EL (cell line): Measurements from ENCODE around the gene CYP46A1.

ENCODE experiments used
- DNase-seq: peaks from one replicate; pipeline ENCODE4 v3.0.0-alpha.2; 2016

The CYP46A1 gene

GRCh38 chr14:99716850-99717681 is 33.0 kb downstream of the CYP46A1 start:
- no peak for DNase-seq

DNA sequence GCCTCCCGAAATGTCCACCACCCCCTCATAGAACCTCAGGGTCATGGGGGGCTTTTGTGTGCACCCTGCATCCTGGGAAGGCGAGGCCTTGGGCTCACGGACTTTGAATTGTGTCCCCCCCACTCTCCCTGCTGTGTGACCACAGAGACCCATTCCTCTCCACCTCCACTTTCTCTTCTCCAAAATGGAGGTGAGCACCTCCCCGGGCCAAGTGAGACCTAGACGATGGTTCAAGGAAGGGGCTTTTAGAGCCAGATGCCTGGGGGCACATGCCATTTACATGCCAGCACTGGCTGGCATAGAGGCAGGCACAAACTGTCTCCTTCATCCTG is 33.5 kb downstream of the CYP46A1 start:
- no peak for DNase-seq

DNA sequence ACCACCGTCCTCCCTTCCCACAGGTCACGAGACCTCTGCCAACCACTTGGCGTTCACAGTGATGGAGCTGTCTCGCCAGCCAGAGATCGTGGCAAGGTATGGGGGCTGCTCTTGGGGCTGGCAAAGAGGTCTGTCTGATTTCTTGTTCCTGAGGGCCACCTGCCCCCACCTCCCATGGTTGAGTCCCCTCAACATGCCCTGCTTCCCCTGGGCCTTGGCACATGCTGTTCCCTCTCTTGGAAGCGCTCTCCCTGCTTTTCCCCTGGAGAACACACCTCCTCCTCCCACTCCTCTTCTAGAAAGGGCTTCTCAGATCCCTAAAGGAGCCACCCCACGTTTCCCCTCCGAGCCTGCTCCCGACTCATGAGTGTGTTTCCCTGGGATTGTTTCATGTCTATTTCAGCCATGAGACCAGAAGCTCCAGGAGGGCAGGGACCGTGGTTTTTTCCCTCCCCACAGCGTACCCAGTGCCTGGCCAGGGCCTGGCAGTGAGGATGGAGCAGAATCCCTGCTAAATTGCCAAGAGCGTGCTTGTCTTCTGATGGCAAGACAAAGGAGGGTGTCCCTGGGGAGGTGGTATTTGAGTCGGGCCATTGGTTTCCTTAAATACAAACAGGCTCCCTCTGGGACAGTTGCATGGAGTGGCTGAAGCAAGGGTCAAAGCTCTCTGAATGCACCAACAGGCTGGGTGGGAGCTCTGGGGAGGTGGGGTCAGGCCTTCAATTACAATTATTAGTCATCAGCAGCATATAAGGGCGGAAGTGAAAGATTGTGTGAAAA is 34.1 kb downstream of the CYP46A1 start:
- DNase-seq: no peak

DNA sequence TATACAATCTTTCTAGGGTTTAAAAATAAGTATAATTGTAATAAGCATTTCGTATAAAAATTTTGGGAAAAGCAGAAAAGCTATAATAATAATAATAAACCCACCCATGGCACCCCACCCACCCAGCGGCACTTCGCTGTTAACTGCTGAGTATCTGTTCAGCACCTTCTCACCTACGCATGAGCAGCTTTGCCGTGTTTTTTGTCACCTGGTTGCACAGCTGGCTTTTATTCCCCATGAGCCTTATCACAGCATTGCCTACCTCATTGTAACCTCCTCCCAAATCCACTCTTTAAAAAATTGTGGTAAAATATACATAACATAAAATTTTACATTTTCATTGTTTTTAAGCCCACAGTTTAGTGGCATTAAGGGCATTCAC is 34.7 kb downstream of the CYP46A1 start:
- DNase-seq: no peak

DNA sequence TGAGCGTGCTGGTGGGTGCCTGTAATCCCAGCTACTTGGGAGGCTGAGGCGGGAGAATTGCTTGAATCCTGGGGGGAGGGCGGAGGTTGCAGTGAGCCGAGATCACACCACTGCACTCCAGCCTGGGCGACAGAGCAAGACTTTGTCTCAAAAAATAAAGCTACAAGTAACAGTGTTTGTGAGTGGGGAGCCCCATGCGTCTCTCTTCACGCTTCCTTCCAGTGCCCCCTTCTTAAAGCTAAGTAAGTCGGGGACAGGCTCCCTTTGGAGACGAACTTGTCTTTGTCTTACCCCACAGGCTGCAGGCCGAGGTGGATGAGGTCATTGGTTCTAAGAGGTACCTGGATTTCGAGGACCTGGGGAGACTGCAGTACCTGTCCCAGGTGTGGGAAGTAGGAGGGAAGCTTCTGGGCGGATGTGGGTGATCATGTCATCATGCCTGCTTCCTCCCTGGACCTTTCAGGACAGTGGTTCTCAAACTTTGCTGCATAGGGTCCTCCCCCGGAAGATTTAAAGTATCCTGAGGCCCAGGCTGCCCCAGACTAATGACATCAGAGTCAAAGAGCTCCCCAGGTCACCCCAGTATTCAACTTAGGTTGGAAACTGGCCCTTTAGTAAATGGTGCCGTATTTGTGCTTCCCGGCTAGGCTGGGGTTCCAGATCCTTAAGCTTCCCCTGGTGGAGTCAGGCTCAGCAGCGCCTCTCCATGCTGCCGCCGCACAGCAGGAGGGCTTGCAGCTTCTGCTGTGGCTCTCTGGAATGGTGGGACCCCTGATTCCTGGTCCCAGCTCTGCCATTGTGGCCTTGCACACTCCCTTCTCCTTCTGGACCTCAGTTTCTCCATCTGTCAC is 37.1 kb downstream of the CYP46A1 start:
- DNase-seq: no peak

- no peak for DNase-seq
Observed at GRCh38 chr14:99721792-99722516, 37.9 kb downstream of the CYP46A1 start.

- no peak for DNase-seq
Observed at GRCh38 chr14:99722741-99723140, 38.6 kb downstream of the CYP46A1 start.

DNA sequence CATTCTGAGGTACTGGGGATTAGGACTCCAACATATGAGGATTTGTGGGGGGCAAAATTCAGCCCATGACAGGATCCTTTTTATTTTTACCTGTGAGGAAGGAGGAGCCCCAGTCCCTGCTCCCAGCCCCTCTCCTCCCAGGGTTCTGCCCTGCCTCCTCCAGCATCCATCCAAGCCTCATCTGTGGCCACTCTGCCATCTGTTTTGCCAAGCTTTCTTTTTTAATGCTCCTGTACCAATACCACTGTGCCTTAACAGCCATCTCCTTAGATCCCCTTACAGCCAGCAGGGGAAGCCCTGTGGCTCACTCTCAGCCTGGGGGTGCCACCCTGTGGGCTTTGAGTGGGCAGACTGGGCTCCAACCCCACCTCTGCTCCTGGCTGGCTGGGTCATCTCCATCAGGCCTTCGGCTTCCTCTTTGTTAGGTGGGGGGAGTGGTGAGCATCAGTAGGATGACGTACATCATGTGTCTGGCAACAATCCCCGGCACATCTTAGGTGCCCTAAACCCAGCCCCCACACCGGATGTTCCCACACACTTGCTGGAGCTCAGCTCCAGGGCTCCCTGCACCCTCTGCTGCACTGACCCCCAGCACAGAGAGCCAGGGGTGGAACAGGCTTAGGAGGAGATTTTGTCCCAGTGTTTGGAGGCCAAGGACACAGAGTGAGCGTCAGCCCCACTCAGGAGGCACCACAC is 40.2 kb downstream of the CYP46A1 start:
- peak; percentile 24 for DNase-seq

DNA sequence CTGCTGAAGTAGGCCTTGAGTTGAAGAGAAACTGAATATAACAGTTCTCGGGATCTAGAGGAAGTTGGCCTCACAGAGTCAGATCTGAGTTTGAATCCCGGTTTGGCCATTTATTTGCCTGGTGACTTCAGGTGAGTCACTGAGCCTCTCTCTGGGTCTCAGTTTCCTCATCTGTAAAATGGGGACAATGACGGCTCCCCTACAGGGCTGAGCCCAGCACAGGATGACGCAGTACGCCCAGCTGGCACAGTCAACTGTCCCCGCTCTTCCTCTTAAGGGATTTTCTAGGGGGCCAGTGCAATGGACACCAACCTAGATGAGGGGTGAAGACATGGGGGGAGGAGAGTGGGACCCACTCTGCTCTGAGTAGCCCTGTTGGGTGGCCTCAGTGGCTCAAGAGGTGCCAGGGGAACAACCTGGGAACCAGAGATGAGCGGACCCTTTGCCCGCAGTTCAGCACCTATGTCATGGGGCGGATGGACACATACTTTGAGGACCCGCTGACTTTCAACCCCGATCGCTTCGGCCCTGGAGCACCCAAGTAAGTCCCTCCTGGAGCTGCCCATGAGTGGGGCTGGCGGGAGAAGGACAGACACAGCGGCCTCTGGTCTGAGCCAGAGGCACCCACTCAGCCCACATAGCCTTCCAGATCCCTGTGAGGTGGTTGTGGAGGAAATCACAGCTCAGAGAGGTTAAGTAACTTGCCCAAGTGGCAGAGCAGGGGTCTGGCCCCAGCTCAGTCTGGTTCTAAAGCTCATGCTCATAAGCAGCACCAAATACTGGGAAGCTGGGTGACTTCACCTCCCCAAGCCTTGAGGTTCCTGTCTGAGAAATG is 41.1 kb downstream of the CYP46A1 start:
- no peak for DNase-seq

- DNase-seq: peak; percentile 7
Observed at GRCh38 chr14:99725774-99726537, 41.9 kb downstream of the CYP46A1 start.

- DNase-seq: no peak
Observed at GRCh38 chr14:99726538-99727095, 42.5 kb downstream of the CYP46A1 start.

GRCh38 chr14:99727096-99727870 is 43.2 kb downstream of the CYP46A1 start:
- DNase-seq: no peak

GRCh38 chr14:99728231-99728920 is 44.3 kb downstream of the CYP46A1 start:
- DNase-seq: no peak

GRCh38 chr14:99728981-99729451 is 44.9 kb downstream of the CYP46A1 start:
- DNase-seq: no peak

- peak; percentile 47 for DNase-seq
Observed at GRCh38 chr14:99729991-99730875, 46.1 kb downstream of the CYP46A1 start.

DNA sequence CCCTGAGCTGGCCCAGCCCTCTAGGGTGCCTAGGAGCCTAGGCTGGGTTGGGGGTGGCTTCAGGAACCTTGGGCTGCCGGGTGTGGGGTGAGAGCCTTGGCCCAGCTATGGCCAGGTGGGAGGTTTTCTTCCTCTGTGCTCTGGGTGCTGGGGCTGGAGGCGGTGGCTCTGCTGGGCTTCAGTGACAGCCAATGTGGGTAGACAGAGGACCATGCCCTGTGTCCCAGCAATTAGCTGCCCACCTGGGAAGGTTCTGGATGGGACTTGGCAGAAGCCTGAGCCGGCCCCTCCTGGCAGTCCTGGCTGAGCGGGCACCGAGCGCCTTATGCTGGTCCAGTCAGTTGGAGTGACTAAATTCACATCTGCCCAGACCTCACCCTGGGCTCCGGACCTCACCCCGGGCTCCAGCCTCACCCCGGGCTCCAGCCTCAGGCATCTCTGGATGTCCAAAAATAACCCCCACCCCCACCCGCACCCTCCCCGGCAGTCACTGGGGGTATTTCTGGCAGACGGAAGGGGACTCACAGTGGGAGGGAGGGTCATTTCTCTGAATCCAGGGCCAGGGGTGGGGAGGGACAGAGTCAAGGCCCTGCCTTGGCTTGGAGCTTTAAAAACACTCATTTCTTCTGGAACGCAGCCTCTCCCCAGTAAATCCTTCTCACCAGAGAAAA is 46.9 kb downstream of the CYP46A1 start:
- DNase-seq: no peak
